GM12872 (cell line): ENCODE data around the gene ANKUB1.

ENCODE experiments used
- TF ChIP-seq, protein P1 (sequence below): IDR thresholded peaks from 3 replicates; pipeline ENCODE4 v1.5.1; 2011; ENCODE audit warnings: low read depth, mild to moderate bottlenecking, low read length, moderate library complexity; ENCODE audit not compliant: insufficient read depth

ANKUB1 gene

DNA sequence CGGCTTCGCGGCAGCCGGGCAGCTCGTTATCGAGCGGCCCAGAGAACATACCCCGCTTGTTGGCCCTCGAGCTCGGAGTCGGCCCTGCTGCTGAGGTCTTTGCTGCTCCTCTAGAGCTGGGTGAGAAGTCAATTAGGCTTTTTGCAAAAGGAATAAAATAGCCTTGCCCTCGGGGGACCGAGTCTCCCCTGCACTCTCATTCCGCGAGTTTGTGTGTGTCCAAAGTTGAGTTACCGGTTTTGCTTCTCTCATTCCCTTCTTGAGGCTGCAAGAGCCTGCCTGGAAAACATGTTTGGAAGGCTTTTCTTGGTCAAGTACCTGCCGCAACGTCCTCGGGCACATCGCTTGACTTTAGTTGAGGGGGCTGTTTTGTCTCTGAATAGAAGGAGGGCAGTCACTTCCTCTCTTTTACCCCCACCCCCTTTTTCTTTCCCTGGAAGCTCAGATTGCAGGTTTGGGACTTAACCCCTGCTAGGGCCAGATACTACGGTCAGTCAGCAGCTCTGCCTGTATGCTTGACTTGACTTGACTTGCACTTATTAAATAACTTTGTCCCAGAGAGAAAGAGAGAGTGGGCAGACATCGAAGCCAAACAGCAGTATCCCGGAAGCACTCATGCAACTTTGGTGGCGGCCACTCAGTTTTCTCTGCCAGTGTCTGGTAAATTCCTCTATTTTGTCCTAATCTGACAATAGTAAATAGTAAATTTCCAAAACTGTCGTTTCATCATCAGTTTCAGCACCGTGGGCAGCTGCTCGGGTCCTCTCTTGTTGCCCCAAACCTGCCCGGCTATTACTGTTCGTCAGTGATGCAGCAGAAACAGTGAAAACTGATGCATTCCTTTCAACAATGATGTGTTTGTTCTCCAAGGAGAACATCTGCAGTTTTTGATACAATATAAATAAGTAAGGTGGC, 21.3 kb upstream of the ANKUB1 start:
- TF ChIP-seq, protein P1, sequence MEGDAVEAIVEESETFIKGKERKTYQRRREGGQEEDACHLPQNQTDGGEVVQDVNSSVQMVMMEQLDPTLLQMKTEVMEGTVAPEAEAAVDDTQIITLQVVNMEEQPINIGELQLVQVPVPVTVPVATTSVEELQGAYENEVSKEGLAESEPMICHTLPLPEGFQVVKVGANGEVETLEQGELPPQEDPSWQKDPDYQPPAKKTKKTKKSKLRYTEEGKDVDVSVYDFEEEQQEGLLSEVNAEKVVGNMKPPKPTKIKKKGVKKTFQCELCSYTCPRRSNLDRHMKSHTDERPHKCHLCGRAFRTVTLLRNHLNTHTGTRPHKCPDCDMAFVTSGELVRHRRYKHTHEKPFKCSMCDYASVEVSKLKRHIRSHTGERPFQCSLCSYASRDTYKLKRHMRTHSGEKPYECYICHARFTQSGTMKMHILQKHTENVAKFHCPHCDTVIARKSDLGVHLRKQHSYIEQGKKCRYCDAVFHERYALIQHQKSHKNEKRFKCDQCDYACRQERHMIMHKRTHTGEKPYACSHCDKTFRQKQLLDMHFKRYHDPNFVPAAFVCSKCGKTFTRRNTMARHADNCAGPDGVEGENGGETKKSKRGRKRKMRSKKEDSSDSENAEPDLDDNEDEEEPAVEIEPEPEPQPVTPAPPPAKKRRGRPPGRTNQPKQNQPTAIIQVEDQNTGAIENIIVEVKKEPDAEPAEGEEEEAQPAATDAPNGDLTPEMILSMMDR, result no peak

DNA sequence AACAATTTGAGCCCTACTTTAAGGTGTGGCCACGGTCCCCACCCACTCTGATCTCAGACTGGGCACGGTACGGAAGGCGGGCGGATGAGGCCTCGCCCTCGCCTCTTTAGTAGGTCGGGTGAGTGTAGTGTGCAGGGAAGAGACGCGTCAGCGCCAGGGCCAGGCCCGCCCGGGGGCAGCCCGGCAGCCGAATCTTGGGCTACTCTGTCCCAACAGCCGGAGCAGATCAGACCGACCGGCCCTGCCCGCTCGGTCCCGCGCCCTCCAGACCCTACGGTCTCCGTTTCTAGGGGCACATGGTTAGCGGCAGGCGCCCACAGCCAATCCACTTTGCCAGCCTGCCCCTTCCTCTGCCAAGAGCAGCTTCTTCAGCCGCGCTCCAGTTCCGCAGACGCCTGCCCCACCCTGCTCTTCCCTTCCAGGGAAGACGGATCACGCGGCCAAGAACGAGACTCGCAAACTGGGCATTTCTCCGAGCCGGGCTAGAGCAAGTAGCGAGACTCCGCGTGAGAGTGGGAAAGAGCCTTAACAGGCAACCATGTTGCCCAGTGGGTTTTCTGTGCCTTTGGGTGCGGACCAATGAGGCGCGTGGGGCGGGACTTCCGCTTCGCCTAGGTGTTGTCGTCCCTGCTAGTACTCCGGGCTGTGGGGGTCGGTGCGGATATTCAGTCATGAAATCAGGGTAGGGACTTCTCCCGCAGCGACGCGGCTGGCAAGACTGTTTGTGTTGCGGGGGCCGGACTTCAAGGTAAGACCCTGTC, 20.4 kb upstream of the ANKUB1 start, which contains the start of gene RNF13:
RNF13 (plus strand) TSS at position 610 of the 761 bp plus-strand sequence. CDS start 32,812 bp downstream, outside the sequence.
- TF ChIP-seq, protein P1, result no peak

DNA sequence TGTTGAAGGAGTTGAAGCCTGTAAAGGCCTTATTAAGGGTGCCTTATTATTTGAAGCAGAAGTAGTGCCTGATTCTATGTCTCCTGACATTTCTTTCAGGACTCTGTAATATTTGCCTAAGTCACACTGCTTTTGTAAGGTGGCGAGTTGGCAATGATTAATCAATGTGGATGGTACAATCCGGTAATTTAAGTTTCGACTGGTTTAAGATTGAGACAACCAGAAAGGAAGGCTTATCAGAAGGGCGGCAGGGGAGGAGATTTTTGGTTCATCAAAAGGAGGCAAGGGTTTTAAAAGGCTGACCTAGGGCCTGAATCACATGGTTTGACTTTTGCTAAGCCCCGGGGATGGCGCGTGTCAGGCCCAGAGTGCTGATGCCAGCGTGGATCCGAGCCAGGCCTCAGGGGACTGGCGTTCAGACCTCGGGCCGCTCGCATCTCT, 19.8 kb upstream of the ANKUB1 start:
- TF ChIP-seq, protein P1, result no peak

DNA sequence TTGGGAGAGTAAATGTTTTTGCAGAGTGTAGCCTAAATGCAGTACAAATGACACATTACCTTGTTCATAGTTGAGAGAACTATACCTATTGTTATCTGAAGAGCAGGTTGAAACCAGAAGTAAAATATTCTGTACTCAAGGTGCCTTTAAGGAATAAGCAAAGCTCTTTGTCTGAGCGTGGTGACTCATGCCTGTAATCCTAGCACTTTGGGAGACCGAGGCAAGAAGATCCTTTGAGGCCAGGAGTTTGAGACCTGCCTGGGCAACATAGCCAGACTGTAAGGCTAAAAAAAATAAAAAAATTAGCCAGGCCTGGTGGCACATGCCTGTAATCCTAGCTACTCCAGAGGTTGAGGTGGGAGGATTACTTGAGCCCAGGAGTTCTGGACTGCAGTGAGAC, 18.5 kb upstream of the ANKUB1 start:
- TF ChIP-seq, protein P1, result no peak

DNA sequence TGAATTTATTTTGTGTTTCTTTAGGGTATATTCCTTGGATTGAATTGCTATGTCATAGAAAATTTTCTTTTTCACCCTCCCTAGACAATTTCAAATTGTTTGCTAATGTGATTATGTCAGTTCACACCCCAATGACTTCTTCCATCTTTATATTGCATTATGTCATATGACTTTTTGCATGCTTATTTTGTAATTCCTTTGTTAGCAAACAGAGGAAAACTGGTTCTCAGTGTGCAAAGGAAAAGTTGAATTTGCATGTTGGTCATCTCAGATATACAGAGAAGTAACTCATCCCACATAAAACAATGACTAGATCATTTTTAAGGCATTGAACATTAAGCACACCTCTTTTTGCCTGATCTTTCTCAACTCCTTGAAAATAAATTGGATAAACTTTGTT, 17.3 kb upstream of the ANKUB1 start:
- TF ChIP-seq, protein P1, result no peak

DNA sequence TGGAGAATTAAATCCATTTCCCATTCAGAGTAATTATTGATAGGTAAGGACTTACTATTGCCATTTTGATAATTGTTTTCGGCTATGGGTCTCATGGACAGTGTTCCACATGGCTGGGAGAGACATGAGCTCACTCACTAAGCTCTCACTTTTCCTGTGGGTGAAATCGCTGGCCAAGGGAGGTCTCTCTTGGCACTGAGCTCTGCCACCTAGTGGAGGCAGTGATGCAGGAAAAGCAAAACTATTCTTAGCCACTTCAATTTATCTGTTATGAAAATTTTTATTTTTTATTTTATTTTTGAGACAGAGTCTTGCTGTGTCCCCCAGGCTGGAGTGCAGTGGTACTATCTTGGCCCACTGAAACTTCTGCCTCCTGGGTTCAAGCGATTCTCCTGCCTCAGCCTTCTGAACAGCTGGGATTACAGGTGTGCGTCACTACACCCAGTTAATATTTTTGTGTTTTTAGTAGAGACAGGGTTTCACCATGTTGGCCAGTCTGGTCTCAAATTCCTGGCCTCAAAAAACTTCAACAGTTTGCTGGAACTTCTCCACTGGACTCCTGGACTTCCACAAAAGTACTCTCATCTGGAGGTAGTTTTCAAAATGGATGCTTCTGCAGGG, 16.0 kb upstream of the ANKUB1 start:
- TF ChIP-seq, protein P1, result peak; percentile 83
